GM18511 (cell line): ENCODE results near the gene HACE1.
"Not testable (repeated sequence)": the region's sequence is repeated elsewhere in the genome, so short reads cannot be mapped to it uniquely, and the experiment has no call there.

Experiments
- ATAC-seq: cut with Tn5 transposase; IDR thresholded peaks from one replicate; pipeline ENCODE4 v1.9.1; 2021; ENCODE audit warnings: mild to moderate bottlenecking, moderate library complexity; ENCODE audit not compliant: unreplicated experiment

Gene HACE1

GRCh38 chr6:104739124-104739523 lies 120.6 kb downstream of the HACE1 start:
- not testable (repeated sequence) for ATAC-seq

DNA sequence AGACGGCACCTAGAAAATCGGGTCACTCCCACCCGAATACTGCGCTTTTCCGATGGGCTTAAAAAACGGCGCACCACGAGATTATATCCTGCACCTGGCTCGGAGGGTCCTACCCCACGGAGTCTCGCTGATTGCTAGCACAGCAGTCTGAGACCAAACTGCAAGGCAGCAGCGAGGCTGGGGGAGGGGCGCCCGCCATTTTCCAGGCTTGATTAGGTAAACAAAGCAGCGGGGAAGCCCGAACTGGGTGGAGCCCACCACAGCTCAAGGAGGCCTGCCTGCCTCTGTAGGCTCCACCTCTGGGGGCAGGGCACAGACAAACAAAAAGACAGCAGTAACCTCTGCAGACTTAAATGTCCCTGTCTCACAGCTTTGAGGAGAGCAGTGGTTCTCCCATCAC lies 122.2 kb downstream of the HACE1 start:
- not testable (repeated sequence) for ATAC-seq

GRCh38 chr6:104736545-104736944 lies 123.2 kb downstream of the HACE1 start:
- ATAC-seq: no peak

GRCh38 chr6:104730450-104730849 lies 129.3 kb downstream of the HACE1 start:
- no peak for ATAC-seq

DNA sequence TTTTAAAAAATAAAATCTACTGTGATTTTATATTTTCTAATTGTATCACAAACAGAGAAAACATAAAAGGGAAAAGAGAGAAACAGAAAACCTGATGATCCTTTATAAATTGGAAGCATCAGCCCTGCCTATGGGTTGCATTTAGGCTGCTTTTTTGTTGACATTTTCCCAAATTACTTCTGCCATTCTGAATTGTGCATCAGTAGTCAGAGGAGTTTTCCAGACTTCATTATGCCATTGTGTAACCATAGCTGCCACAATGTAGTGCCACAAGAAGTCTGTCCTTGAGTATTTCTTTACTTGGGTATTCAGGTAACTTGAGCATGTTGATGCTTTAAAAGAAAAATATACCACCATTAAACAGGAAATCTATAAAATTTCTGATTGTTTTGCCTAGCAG lies 130.3 kb downstream of the HACE1 start:
- ATAC-seq: no peak

GRCh38 chr6:104728448-104728847 lies 131.3 kb downstream of the HACE1 start:
- ATAC-seq: no peak

- ATAC-seq: no peak
Observed at GRCh38 chr6:104718672-104719071, 141.0 kb downstream of the HACE1 start.

GRCh38 chr6:104716858-104717257 lies 142.9 kb downstream of the HACE1 start:
- ATAC-seq: no peak

DNA sequence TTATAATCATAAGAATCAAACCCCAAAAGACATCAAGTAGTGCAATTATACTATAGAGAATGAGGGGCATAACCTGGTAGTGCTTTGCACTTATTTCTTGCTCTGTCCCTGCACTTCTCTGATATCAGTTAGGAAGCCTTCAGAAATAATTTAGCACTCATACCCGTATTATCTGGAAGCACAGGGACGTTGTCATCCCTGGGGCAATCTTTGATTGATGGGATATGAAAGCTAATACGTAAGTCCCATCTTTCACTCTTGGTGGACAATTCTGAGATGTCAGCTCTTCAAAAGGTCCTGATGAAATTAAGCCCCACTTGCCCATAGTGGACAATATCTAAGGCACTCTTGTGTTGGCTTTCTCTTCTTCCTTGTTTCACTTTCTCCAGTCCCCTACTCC lies 144.9 kb downstream of the HACE1 start:
- no peak for ATAC-seq

- no peak for ATAC-seq
Observed at GRCh38 chr6:104713982-104714381, 145.7 kb downstream of the HACE1 start.

GRCh38 chr6:104711371-104711770 lies 148.3 kb downstream of the HACE1 start:
- no peak for ATAC-seq

GRCh38 chr6:104710543-104711335 lies 149.0 kb downstream of the HACE1 start:
- ATAC-seq: no peak

DNA sequence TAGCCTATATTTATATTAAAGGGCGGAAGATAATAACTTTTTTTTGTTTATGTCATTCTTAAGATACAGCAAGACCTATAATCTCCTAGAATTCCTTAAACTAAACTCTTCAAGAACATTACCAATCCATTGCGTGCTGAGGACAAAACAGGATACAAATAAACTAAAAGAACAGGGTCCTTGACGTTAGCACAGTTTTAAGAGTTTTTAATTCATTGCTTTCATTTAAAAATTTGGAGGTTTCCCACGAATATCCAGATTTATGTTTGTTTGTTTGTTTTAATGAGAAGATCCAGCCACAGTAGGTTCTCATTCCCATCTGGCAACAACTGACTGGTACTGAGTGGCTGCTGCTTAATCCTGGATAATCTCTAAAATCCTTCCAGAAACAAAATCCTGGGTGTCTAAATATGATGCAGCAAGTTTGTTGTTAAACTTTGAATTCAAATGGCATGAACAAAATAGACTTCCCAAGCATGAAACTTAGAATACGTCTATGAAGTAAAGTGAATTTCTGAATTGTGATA lies 153.7 kb downstream of the HACE1 start:
- ATAC-seq: no peak

DNA sequence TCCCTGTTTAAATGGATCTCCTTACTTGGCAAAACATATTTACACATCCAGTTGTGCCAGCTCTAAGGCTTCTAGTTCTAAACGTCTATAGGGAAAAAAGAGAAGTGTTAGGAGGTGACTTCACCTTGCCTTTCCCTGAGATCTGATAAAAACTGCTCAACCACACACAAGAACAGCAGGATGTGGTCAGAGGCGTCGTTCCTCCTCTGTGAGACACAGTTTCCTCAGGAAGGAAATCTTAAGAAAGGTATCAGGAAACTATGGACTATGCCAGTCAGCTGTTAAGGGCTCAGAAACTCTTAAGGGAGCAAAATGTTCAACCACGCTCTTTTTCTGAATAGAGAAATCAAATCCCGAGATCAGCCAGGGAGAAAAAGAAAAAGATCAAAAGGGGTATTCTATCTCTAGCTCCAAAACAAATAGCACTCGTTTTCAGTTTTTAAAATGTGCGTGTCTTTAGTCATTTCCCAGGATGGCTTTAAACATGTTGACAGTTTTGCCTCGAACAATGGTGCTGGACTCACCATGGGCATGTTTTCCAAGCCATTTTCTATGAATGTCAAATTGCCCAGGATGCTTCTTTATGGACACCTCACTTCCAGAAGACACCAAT lies 154.5 kb downstream of the HACE1 start:
- no peak for ATAC-seq

GRCh38 chr6:104704191-104704590 lies 155.5 kb downstream of the HACE1 start:
- no peak for ATAC-seq

DNA sequence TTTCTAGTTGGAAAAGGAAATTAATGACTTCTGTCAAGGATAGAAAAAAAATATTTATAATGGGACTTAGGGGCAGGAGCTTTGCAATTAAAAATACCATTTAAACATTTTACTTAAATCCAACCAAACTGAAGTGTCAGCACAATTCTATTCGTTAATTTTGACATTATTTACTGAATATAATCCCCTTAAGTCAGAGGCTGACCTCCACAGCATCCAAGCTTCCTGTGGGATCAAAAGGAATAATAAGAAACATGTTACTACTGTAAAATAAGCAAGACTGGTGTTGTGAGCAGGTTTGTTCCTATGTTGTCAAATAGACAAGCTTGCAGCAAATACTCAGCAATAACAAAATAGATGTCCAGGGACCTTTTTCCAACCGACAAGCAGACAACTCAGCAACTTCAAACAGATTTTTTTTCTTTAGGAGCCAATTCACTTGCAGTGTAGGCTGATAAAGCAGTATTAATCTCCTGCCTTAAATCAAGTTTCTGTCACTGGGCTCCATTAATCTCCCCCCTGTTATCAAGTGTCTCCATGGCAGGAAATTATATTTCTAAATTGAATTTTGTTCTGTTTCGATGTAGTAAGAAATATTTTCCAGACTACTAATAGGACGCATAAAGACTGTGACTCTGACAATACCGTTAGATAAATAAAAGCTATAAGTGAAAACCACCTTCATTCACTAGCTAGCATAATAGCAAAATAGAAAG lies 157.4 kb downstream of the HACE1 start:
- no peak for ATAC-seq

- ATAC-seq: no peak
Observed at GRCh38 chr6:104700371-104701185, 159.1 kb downstream of the HACE1 start.

DNA sequence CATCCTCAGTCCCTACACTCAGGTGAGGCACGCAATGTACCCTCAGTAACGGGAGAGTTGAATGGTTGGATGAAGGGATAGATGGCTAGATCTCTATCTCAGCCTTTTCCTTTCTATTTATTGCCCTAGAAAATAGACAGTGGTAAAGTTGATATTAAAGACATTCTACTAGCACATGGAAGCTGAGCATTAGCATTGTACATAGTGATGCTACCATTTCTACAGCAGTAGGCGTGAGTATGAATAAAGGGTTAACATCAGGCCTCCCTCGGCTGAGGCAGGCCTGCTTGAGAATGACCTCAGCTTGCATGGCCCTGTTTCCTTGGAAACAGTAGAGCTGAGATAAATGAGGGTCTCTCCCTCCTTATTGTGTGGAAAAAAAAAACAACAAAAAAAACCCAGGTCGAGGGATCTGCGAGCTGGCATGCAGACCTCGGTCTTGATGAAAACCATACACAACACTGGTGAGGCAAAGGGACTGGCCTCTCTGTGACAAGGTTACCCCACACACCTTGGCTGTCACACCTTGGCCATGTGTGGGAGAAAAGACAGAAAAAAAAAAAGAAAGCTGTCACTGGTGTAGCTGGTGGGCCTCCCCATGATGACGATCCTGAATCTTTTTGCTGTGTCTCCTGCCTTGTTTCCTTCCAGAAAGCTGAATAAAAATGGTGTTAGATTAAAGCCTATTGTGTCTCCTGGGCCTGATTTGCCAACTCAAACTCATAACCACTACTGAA lies 160.0 kb downstream of the HACE1 start:
- no peak for ATAC-seq

DNA sequence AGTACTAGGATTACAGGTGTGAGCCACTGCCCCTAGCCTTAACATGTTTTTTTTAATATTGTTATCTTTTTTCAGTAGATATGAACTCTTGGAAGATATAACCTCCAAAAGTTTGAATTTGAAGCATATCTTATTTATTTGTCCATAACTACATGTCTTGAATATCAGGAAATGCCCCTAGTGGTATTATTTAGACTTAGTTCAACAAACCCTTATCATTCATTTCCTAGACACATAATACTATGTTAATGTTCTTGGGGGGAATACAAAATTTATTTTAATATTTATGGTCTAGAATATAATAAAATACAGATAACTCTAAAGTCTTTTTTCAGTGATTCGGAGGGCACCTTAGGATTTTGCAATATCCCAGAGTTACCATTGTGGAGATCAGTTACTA lies 160.7 kb downstream of the HACE1 start:
- no peak for ATAC-seq

DNA sequence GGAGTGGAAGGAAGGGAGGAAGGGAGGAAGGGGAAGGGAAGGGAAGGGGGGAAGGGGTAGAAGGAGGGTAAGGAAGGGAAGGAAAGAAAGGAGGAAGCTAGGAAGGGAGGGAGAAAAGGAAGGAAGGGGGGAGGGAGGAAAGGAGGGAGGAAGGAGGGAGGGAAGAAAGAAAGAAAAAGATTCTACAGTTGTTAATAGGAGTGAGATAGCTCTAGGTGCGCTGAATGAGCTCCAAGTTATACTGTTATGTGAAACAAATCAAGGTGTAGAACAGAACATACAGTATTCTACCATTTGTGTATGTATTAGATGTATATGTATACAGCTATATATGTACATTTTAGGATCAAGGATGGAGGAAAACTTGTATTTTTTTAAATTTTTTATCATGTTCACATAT lies 167.7 kb downstream of the HACE1 start:
- ATAC-seq: no peak
